HG02571 (cell line): Measurements from ENCODE around the gene PDGFA.
"Not testable (repeated sequence)": the region's sequence is repeated elsewhere in the genome, so short reads cannot be mapped to it uniquely, and the experiment has no call there.

Experiments used
- ATAC-seq: cut with Tn5 transposase; IDR thresholded peaks from one replicate; pipeline ENCODE4 v1.9.1; 2021; ENCODE audit warnings: mild to moderate bottlenecking, moderate library complexity; ENCODE audit not compliant: unreplicated experiment

Gene PDGFA

DNA sequence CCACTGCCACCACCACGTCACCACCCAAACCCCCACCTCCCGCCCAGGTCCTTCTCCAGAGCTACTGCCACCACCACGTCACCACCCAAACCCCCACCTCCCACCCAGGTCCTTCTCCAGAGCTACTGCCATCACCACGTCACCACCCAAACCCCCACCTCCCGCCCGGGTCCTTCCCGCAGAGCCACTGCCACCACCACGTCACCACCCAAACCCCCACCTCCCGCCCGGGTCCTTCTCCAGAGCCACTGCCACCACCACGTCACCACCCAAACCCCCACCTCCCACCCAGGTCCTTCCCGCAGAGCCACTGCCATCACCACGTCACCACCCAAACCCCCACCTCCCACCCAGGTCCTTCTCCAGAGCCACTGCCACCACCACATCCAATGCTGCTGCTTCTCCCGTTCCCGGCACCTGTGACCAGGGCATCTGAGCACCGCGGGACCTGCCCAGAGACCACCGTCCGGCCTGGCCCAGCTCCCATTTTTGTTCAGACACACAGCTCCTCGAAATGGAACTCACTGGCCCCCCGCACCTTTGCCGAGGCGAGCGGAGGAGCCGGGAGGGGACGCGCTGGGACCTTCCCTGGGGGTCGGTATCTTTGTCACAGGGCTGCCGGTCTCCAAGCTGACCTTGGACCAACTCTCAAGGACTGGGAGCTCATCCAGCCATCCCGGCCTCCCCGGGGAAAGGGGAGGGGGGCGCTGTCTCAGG lies 32.7 kb upstream of the PDGFA start:
- not testable (repeated sequence) for ATAC-seq

DNA sequence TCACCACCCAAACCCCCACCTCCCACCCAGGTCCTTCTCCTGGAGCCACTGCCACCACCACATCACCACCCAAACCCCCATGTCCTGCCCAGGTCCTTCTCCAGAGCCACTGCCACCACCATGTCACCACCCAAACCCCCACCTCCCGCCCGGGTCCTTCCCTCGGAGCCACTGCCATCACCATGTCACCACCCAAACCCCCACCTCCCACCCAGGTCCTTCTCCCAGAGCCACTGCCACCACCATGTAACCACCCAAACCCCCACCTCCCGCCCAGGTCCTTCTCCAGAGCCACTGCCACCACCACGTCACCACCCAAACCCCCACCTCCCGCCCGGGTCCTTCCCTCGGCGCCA lies 31.9 kb upstream of the PDGFA start:
- not testable (repeated sequence) for ATAC-seq

DNA sequence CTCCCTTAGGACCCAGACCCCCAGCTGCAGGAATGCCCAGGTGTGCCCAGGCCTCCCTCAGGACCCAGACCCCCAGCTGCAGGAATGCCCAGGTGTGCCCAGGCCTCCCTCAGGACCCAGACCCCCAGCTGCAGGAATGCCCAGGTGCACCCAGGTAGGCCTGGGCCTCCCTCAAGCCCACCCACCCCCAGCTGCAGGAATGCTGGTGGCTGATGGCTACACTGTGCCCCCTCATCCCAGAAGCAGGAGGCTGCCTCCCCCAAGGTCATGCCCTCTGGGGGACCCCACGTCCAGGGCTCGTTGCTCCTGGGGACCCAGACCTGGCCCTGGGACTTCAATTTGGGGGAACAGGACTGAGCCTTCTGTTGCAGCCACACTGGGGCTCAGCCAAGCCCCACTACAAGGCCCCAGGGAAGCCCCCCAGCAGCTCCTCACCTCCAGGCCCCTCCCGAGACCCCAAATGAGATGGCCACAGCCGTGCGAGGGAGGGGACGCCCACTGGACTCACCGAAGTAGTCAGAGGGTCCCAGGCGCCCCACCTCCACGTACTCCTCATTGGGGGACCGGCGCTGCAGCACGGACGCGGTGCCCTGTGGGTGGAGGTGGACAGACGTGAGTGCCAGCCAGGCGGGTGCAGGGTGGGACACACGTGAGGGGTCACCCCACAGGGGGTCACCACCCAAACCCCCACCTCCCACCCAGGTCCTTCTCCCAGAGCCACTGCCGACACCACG lies 31.4 kb upstream of the PDGFA start:
- no peak for ATAC-seq

DNA sequence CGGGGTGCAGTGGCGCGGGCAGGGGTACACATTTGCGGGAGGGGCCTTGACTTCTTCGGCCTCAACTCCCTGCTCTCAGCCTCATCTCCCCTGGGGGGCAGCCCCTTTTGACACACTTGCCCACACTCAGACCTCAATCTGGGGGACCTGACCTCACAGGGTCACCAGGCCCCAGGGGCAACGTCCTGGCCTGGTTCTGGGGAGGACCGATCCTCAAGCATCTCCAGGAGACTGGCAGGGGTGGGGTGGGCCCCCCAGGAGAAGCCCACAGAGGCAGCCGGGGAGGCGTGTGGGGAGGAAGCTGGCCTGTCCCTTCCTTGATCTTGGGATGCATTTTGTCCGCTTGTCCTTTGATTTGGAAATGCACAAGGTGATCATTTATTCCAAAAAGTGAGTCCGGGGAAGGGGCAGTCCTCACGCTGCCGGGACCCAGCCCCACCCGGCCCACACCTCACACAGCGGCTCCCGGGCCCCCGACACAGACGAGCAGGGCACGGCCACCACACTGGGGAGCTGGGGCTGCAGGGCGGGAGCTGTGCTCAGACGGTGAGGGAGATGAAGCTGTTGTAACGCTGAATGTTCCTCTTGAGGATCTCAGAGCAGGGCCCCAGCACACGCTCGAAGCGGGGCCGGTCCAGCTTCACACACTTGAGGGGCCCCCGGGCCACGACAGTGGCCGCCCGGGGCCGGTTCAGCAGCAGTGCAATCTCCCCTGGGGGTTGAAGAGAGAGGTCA lies 30.4 kb upstream of the PDGFA start:
- ATAC-seq: no peak

DNA sequence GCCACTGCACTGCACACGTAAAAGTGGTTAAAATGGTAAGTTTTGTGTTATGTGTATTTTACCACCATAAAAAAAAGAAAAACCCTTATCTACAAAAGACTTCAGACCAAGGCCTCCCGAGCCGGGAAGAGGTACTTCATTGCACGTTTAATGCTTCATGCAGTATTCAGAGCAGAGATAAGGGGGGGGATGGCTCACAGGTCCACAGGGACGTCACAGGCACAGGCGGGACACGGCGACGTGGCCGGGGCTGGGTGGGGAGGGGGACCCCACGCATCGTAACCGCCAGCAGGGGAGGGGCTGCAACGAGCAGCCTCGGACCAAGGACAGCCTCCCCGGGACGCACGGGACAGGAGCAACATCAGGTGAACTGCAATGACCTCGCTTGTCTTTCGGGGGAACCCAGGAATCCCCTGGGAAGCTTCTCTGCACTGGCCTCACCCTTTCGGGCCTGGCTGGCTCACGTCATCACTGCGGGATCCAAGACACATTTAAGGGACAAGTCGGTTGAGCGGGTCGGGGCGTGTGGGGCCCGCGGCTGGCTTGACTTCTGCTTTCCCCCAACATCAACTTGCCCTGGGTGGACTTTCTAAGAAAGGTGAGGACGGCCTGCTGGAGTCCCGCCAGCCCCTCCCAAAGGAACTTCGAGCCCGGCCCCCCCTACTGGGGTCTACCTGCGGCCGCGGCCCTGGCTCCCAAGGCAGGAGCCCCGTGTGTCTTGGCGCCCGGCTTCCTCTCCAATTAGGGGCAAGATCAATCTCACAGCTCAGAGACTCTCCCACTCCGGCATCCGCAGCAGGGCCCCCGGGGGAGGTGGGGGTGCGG lies 29.6 kb upstream of the PDGFA start:
- no peak for ATAC-seq

DNA sequence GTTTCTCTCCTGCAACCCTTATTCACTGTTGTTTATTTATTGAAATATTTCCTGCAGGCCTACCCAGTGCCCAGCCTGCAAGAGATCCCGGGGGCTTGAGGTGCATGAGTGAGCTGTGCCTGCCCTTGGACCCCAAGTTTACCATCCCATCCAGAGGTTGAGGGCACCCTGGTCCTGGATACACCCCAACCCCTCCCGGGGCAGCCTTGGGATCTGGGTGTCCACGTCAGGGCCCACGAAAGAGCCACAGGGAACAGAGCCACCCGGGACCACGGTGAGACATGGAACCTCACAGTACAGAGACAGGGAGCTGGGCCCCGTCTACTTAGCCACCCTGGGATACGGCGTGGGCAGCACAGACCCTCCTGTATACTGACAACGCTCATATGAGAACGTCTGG lies 28.8 kb upstream of the PDGFA start:
- no peak for ATAC-seq

DNA sequence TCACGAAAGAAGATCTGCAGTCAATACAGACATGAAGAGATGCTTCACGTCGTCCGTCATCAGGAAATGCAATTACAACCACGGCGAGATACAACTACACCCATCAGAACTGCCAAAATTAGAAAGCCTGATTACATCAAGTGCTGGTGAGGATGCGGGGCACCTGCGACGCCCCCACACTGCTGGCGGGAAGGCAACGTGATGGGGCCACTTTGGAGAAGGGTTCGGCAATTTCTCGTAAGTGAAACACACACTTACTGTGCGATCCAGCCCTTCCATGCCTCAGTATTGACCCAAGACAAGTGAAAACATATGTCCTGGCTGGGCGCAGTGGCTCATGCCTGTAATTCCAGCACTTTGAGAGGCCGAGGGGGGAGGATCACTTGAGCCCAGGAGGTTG lies 25.8 kb upstream of the PDGFA start:
- no peak for ATAC-seq

DNA sequence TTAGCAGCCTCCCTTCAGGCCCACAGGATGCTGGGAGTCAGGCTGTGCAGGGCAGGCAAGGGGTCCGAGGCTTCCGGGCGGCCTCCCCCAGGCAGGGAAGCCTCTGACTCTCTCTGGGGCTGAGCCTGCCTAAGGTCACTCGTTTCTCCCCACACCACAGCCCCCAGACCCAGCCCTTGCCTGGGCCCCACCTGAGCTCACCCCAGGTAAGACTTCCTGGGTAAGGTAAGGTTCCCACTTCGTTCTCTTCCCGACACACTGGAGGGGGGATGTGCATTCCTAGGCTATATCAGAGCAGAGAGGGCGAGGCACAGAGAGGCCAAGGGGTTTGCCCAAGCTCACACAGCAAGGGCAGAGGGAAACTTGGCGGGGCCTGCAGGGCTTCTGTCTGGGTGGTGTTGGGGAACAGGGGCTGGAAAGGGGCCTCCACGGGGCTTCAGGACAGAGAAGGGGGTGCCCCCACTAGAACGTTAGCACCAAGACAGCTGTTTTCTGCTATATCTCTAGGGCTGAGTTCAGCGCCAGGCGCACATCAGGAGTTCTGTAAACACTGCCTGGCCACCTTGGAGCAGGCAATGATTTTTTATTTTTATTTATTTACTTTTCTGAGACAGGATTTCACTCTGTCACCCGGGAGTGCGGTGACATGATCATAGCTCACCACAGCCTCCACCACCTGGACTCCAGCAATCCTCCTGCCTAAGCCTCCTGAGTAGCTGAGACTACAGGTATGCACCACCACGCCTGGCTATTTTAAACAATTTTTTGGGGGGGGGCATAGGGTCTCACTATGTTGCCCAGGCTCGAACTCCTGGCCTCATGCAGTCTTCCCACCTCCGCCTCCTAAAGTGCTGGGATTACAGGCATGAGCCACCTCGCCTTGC lies 24.9 kb upstream of the PDGFA start:
- no peak for ATAC-seq

DNA sequence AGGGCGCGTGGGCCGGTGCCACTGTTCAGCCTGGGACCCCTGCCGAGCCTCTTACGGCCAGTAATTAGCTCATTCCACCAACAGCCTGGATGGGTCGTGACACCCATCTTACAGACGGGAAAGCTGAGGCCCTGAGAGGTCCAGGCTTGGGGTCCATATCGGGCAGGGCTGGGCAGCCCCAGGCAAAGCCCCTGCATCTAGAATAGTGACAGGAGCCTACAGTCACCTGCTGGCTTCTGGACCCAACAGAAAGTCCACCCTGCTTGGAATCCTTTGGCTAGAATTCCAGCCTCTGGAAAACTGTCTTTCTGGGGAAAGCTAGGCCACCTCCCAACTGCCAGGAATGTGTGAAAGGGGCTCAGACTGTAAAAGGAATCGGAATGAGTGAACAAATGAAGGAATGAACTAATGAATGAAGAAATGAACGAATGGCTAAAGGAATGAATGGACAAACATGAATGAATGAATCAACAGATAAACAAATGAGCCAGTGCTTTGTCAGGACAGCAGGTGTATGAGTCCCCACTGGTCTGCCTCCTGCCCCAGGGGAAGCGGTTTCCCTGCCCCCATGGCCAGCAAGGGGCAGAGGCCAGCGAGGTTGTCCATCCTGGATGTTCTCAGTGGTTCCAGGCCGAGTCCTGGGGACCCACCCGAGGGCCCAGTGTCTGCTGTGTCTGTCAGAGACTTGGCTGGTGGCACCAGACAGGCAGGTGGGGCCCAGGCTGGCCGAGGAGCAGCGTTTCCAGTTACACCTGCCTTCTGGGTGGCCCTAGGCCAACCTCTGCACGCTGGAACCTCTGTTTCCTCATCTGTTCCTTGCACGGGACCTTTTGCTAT lies 24.1 kb upstream of the PDGFA start:
- no peak for ATAC-seq

DNA sequence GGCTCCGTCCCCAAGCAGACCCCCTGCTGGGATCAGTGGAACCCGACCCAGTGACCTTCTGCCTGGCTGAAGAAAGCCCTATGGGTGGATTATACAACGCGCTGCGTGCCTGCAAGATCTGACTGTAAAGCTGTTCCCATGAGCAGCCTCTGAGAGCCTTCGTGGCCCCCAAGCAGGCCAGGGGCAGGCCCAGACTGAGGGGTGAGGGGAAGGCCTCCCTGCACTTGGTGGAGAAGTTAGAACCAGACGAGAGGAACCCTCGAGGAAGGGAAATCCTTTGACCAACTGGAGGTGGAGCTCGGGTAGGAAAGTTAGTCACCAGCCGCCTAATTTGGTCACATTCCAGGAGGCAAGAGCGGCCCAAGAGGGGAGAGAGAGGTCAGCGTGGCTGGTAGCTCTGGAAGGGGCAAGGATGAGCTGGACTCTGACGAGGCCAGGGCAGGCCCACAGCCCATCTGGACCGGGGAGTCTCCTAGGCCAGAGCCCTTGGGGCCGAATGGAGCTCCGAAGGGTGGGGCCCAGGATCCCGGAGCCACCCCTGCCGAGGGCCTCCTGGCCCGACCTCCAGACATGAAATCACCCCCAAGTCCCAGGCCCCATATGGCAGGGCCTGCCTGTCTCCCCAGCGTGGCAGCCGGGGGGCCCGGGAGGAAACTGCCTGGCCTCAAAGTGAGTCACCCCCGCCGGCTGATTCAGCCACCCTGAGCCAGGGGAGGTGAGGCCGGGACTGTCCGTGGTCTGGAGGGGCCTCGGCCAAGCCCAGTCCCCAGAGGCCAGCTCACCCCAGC lies 23.3 kb upstream of the PDGFA start:
- ATAC-seq: no peak

DNA sequence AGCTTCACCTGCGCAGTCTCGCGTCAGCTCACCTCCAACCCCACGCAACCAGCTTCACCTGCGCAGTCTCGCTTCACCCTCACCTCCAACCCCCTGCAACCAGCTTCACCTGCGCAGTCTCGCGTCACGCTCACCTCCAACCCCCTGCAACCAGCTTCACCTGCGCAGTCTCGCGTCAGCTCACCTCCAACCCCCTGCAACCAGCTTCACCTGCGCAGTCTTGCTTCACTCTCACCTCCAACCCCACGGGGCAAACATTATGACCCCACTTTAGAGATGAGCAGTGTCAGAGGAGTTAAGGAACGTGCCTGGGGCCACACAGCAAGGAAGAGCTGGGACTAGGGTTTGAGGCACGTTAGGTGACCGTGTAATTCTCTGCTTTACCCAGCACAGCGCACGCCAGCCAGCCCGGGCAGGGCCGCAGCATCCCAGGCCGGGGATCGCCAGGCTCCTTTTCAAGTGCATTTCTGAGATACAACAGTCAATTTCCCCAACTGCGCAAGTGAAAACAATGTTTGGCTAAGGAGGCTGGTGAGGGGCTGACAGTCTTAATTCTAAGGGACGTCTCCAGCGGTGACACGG lies 22.6 kb upstream of the PDGFA start:
- no peak for ATAC-seq

DNA sequence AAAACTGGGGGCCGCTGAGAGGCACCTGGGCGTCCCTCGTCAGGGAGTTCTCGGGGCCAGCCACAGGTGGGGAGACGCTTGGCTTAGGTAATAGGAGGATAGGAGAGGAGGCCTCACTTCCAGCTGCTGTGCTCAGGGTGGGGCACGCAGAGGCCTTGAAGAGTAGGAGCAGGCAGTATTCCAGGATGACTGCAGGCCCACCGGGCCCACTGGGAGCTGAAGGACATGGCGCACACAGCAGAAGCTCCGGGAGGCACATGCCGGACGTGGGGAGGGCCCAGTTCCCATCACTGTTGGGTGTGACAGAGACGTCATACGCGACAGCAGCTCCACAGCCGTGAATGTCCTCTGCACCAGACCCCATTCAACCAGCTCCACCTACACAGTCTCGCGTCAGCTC lies 22.0 kb upstream of the PDGFA start:
- ATAC-seq: no peak

DNA sequence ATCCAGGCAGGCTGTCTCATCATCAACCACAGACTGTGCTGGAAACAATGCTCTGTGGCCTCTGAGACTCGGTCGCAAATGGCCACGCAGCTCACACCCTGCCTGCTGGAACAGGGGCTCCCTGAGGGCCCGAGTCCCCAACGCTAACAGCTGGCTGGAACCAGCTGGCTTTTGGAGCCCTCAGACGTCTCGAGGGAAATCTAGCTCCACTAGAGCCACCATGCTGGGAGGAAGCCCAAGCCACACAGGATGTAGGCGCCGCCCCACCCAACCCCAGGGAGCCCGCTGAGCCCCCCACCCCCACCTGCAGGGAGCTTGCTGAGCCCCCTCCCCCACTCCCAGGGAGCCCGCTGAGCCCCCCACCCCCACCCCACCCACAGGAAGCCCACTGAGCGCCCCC lies 21.4 kb upstream of the PDGFA start:
- ATAC-seq: no peak

DNA sequence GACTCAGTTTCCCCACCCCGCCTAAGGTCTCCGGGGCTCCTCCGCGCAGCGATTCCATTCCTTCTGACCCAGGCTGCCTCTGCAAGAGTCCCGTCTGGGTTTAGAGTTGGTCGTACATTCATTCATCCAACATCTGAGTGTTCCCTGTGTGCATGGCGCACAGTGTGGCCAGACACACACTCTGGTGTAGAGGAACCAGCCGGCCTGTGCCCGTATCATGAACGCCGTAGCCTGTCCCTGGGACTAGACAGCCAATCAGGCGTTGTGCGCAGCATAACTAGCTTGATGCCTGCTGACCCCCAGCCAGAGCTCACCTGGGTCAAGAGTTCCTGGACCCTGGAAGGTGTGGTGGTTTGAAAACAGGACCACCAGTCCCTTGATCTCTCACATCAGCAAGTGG lies 20.9 kb upstream of the PDGFA start:
- no peak for ATAC-seq

DNA sequence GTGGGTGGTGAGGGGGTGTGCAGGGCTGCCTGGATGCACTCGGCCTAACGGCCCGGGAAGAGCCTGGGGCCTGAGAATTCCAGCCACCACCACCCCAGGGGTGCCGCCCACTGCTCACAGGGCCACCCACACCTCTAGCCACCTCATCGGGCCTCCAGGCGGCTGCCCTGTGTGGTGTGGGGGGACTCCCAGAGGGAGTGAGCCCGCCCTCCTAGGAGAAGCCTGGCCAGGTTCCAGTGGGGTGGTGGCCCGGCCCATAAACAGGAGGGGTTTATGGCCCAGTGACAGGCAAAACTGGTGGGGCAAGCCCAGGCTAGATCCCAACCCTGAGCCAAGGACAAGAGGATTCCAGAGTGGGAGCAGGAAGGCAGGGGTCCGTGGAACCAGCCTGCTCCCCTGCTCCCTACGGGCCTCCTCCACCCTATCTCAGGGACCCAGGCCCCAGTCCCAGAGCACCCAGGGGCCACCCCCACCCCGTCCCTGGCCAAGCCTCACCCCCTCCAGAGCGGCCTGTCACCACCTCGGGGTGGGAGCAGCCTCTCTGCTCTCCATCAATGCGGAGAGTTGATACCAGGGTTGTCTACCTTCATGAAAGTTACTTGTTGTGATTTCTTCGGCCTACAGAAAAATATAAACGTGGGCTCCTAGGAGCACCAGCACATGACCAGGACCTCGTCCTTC lies 20.2 kb upstream of the PDGFA start:
- no peak for ATAC-seq

DNA sequence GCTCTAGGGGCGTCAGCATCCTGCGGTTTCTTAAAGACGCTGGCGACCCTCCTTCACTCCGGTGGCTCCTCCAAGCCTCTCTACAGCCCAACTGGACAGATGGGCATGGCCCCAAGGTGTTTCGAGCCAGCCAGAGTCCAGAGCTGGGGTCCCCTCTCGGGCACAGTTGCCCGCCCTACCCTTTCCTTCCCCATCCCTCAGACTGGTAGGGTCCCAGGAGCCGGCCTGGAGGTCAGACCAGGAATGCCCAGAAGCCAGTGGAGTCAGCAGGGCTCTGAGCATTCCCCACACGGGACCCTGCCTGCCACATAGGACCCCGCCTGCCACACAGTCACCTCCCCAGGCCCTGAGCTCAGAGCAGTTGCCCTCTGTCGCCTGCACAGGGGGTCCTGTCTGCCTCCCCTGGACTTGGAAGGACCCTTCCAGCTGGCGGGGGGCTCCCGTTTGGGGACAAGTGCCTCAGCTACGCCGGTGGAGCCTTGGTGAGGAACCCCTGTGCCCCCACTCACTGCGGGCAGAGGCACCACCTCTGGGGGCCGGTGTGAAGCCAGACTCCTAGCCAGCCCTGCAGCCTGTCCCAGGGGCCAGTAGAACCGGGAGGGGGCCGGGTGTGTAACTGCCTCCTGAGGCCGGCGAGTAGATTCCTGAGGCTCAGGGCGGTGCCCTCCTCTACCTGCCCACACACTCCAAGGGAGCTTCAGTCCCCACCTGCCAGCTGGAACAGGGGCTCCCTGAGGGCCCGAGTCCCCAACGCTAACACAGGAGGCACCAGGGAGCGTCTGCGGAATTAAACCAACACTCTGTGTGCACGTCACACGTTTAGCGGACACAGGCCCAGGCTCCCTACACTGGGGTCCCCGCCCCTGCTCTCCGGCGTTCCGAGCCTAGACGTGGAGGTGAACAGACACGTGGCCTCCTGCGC lies 19.4 kb upstream of the PDGFA start:
- ATAC-seq: no peak
